HEK293 (cell line): ENCODE measurements around the gene DNAH3.
A peak's percentile ranks its signal among the peaks of the same experiment; 100 is the strongest.

Source experiments
- CTCF ChIA-PET: fragments of 350-600 bp; formaldehyde crosslinking; extraction: SDS; loops from one replicate; lab custom pipeline; 2021; ENCODE audit warnings: antibody characterized with exemption; lab: Yijun Ruan, JAX
- POLR2A ChIA-PET: fragments of 300-600 bp; formaldehyde crosslinking; extraction: SDS; loops from one replicate; lab custom pipeline; 2020; ENCODE audit warnings: antibody characterized with exemption, inconsistent platforms; lab: Yijun Ruan, JAX
- H3K27ac ChIP-seq: fragments of 200-500 bp; sonication (Bioruptor generic); 2 replicates; pipeline ENCODE4 v1.5.1; 2014; ENCODE audit warnings: low read depth, low read length, control low read depth, inconsistent platforms; ENCODE audit errors: extremely low read depth
- H3K36me3 ChIP-seq, 2 experiments: fragments of 200-500 bp in 1 of 2; sonication (Bioruptor generic) in 1 of 2; 1 replicate in 1 of 2; 2 replicates in 1 of 2; pipeline ENCODE4 v1.5.1; 2014 to 2017; ENCODE audit warnings: inconsistent platforms in 2 of 2, low read length in 2 of 2; ENCODE audit not compliant: control insufficient read depth in 2 of 2, insufficient read depth in 1 of 2
- H3K4me1 ChIP-seq: fragments of 200-500 bp; sonication (Bioruptor generic); 2 replicates; pipeline ENCODE4 v1.5.1; 2014; ENCODE audit warnings: mild to moderate bottlenecking, low read length, inconsistent platforms; ENCODE audit not compliant: control insufficient read depth, insufficient read depth
- H3K4me3 ChIP-seq: 2 replicates; pipeline ENCODE4 v1.5.1; 2011; ENCODE audit warnings: low read depth, mild to moderate bottlenecking, control low read depth, low read length, moderate library complexity
- H3K9me3 ChIP-seq: fragments of 200-500 bp; sonication (Bioruptor generic); 2 replicates; pipeline ENCODE4 v1.5.1; 2014; ENCODE audit warnings: low read depth, low read length, inconsistent platforms; ENCODE audit not compliant: control insufficient read depth, insufficient read depth
- BCL11A ChIP-seq: fragments of 450-650 bp; formaldehyde crosslinking; IDR thresholded peaks from 2 replicates; pipeline ENCODE4 v1.5.1; 2016; ENCODE audit warnings: low read depth, missing biosample characterization, missing genetic modification characterization
- KLF16 ChIP-seq: fragments of 450-650 bp; formaldehyde crosslinking; IDR thresholded peaks from 2 replicates; pipeline ENCODE4 v1.5.1; 2017; ENCODE audit warnings: missing biosample characterization, missing genetic modification characterization
- PRDM2 ChIP-seq: fragments of 450-650 bp; formaldehyde crosslinking; IDR thresholded peaks from 2 replicates; pipeline ENCODE4 v1.5.1; 2016; ENCODE audit warnings: missing biosample characterization, missing genetic modification characterization, borderline replicate concordance
- REPIN1 ChIP-seq: fragments of 450-650 bp; formaldehyde crosslinking; IDR thresholded peaks from 2 replicates; pipeline ENCODE4 v1.5.1; 2017; ENCODE audit warnings: missing biosample characterization, missing genetic modification characterization, low read depth
- TRIM28 ChIP-seq: IDR thresholded peaks from 2 replicates; pipeline ENCODE4 v1.6.1; 2011; ENCODE audit warnings: low read length, control low read depth, borderline replicate concordance
- ZBTB26 ChIP-seq: fragments of 450-650 bp; formaldehyde crosslinking; optimal IDR thresholded peaks from 2 replicates; pipeline ENCODE3; 2016; ENCODE audit warnings: missing biosample characterization, mild to moderate bottlenecking, missing genetic modification characterization
- ZNF112 ChIP-seq: fragments of 450-650 bp; formaldehyde crosslinking; IDR thresholded peaks from 2 replicates; pipeline ENCODE4 v1.5.0; 2017; ENCODE audit warnings: missing biosample characterization, missing genetic modification characterization
- ZNF214 ChIP-seq: fragments of 450-650 bp; formaldehyde crosslinking; IDR thresholded peaks from 2 replicates; pipeline ENCODE4 v1.5.1; 2017; ENCODE audit warnings: missing biosample characterization, mild to moderate bottlenecking, missing genetic modification characterization, borderline replicate concordance
- ZNF239 ChIP-seq: fragments of 450-650 bp; formaldehyde crosslinking; IDR thresholded peaks from 2 replicates; pipeline ENCODE4 v1.5.1; 2016; ENCODE audit warnings: missing biosample characterization, missing genetic modification characterization
- ZNF274 ChIP-seq, 2 experiments: fragments of 200-500 bp in 1 of 2; fragments of 450-650 bp in 1 of 2; sonication (Bioruptor generic) in 1 of 2; formaldehyde crosslinking in 1 of 2; IDR thresholded peaks; 2 replicates each; pipeline versions ENCODE4 v1.5.1 to v1.6.1; 2014 to 2016; ENCODE audit warnings: borderline replicate concordance in 1 of 2, inconsistent platforms in 1 of 2, low read length in 1 of 2, missing biosample characterization in 1 of 2, missing genetic modification characterization in 1 of 2
- ZNF426 ChIP-seq: fragments of 450-650 bp; formaldehyde crosslinking; IDR thresholded peaks from 2 replicates; pipeline ENCODE4 v1.5.1; 2017; ENCODE audit warnings: missing biosample characterization, missing genetic modification characterization, mild to moderate bottlenecking, inconsistent platforms, moderate library complexity
- ZNF548 ChIP-seq: fragments of 450-650 bp; formaldehyde crosslinking; IDR thresholded peaks from 2 replicates; pipeline ENCODE4 v1.5.1; 2016; ENCODE audit warnings: missing biosample characterization, missing genetic modification characterization
- ZNF558 ChIP-seq: fragments of 450-650 bp; formaldehyde crosslinking; IDR thresholded peaks from 2 replicates; pipeline ENCODE4 v1.5.1; 2016; ENCODE audit warnings: missing biosample characterization, missing genetic modification characterization
- ZNF560 ChIP-seq: fragments of 450-650 bp; formaldehyde crosslinking; IDR thresholded peaks from 2 replicates; pipeline ENCODE4 v1.5.1; 2017; ENCODE audit warnings: missing biosample characterization, missing genetic modification characterization, borderline replicate concordance
- ZNF561 ChIP-seq: fragments of 450-650 bp; IDR thresholded peaks from 2 replicates; pipeline ENCODE4 v1.5.1; 2018; ENCODE audit warnings: missing biosample characterization, missing genetic modification characterization, borderline replicate concordance
- ZNF585B ChIP-seq: fragments of 450-650 bp; formaldehyde crosslinking; IDR thresholded peaks from 2 replicates; pipeline ENCODE4 v1.5.1; 2016; ENCODE audit warnings: missing biosample characterization, missing genetic modification characterization
- ZNF639 ChIP-seq: fragments of 450-650 bp; formaldehyde crosslinking; IDR thresholded peaks from 2 replicates; pipeline ENCODE4 v1.5.1; 2016; ENCODE audit warnings: missing biosample characterization, missing genetic modification characterization
- ZNF654 ChIP-seq: fragments of 450-650 bp; formaldehyde crosslinking; IDR thresholded peaks from 2 replicates; pipeline ENCODE4 v1.5.1; 2016; ENCODE audit warnings: low read depth, missing biosample characterization, missing genetic modification characterization
- ZNF707 ChIP-seq: fragments of 450-650 bp; formaldehyde crosslinking; IDR thresholded peaks from 2 replicates; pipeline ENCODE4 v1.5.1; 2016; ENCODE audit warnings: missing biosample characterization, missing genetic modification characterization
- ZXDB ChIP-seq: fragments of 450-650 bp; formaldehyde crosslinking; IDR thresholded peaks from 2 replicates; pipeline ENCODE4 v1.5.1; 2016; ENCODE audit warnings: missing biosample characterization, missing genetic modification characterization

Gene DNAH3

GRCh38 chr16:21189311-21189710 lies 38.7 kb upstream of the DNAH3 start:
- Histone ChIP-seq H3K9me3 (no peaks in the 10 kb centered on the region; the same call in 1 of the 2 replicates), H3K4me1 (no peaks in the 10 kb centered on the region)
- TF ChIP-seq ZBTB26 (tag by site-specific recombination) (peak; percentile 3), ZNF558 (tag by site-specific recombination) (no peak)
- TF ChIP-seq, all 188 proteins: peak for 1
- Histone ChIP-seq H3K36me3 (no peaks in the 10 kb centered on the region), H3K27ac (no peak overlapping the region), H3K4me3 (no peak overlapping the region)
- POLR2A ChIA-PET: interaction anchor here (1.3 kb wide), 1 partner anchor 111 kb away, joined by 9 read pairs; no protein-coding TSS in a partner anchor
- CTCF ChIA-PET: interaction anchor here (0.6 to 3.7 kb wide), 22 partner anchors 12 to 1188 kb away, joined by 3 to 44 read pairs (median 5); partner anchors contain the start of genes CRYM and LDAF1

GRCh38 chr16:21186326-21186691 lies 35.7 kb upstream of the DNAH3 start:
- Histone ChIP-seq H3K4me1 (no peaks in the 10 kb centered on the region), H3K27ac (no peak overlapping the region), H3K9me3 (no peaks in the 10 kb centered on the region; the same call in 1 of the 2 replicates), H3K4me3 (no peak overlapping the region), H3K36me3 (peaks cover 0 to 9% of the 10 kb centered on the region in 2 experiments; a peak in 1 of 3 replicates)
- CTCF ChIA-PET: interaction anchor here (0.6 to 2.0 kb wide), 7 partner anchors 25 to 1135 kb away, joined by 3 to 8 read pairs (median 4); no protein-coding TSS in a partner anchor
- POLR2A ChIA-PET: no interaction called here
- TF ChIP-seq ZNF426 (tag by site-specific recombination) (no peak), ZNF707 (tag by site-specific recombination) (no peak), ZNF558 (tag by site-specific recombination) (no peak), ZNF112 (no peak), ZNF560 (tag by site-specific recombination) (no peak)

- Histone ChIP-seq H3K4me3 (no peak overlapping the region), H3K9me3 (no peaks in the 10 kb centered on the region; the same call in 1 of the 2 replicates), H3K4me1 (no peaks in the 10 kb centered on the region), H3K27ac (no peak overlapping the region), H3K36me3 (peaks cover 0 to 13% of the 10 kb centered on the region in 2 experiments; a peak in 1 of 3 replicates)
- CTCF ChIA-PET: interaction anchor here (0.6 to 2.0 kb wide), 7 partner anchors 25 to 1135 kb away, joined by 3 to 8 read pairs (median 4); no protein-coding TSS in a partner anchor
- POLR2A ChIA-PET: no interaction called here
- TF ChIP-seq ZNF561: no peak
- TF ChIP-seq ZNF639: no peak
- no peak for TF ChIP-seq ZBTB26 (tag by site-specific recombination)
- no peak for TF ChIP-seq BCL11A
- no peak for TF ChIP-seq ZNF274 (IDR thresholded peaks at IDR 0.05; ENCODE audit: low read length)
- TF ChIP-seq ZNF274 (tag by site-specific recombination; IDR thresholded peaks at IDR 0.05; ENCODE audit: borderline replicate concordance): no peak
- TF ChIP-seq TRIM28: no peak
- no peak for TF ChIP-seq ZNF585B (tag by site-specific recombination)
- no peak for TF ChIP-seq ZXDB (tag by site-specific recombination)
- TF ChIP-seq PRDM2 (tag by site-specific recombination): no peak
- no peak for TF ChIP-seq ZNF239 (tag by site-specific recombination)
- no peak for TF ChIP-seq KLF16 (tag by site-specific recombination)
- no peak for TF ChIP-seq ZNF654 (tag by site-specific recombination)
- TF ChIP-seq REPIN1 (tag by site-specific recombination): no peak
- TF ChIP-seq ZNF214 (tag by site-specific recombination): no peak
- no peak for TF ChIP-seq ZNF548 (tag by site-specific recombination)
Observed at GRCh38 chr16:21185659-21186325, 35.1 kb upstream of the DNAH3 start.
